ENCODE data around the gene GABPB1. TPM values are rescaled to one million over a fixed set of nuclear protein-coding genes. Genes with fewer than 3 reads are reported as not detected.

GABPB1 gene
- total RNA-seq (2022; extraction: Qiagen RNA extraction; ENCODE audit: low read depth) = 30.2 to 37.0 TPM (median 33.3 TPM) in 5 replicates

GRCh38 chr15:50354838-50355618, at the start of gene GABPB1:
TSS of gene GABPB1 (minus strand) at chr15:50355198. CDS start at chr15:50309798, 45,400 bp downstream.

DNA sequence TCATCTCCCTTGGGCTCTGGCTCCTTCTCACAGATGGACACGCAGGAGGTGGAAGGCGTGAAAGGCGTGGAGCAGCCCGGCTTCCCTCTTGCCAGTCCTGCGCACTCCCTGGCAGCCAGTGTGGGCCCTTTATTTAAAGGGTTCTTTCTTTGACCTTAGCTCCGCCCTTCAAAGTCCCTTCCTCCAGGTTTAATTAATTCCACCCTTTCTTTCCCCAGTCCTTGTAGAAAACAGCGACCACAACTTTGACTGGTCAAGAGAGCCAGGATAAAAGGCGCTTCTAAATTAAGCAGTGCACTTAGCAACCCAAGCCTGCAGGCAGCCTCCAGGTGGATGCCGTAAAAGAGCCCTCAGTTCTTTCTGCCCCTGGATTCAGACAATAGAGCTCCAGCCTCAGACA, 89.4 kb downstream of the GABPB1 start, which contains the start of gene HDC:
HDC (minus strand) TSS at position 107 of the 400 bp plus-strand sequence; CDS start at position 4, 103 bp downstream.

Other genes with a start within 250 kb of the GABPB1 start
- gene ATP8B4, start 236.0 kb downstream of the GABPB1 start, total RNA-seq (2022; extraction: Qiagen RNA extraction; ENCODE audit: low read depth) = 0.47 to 1.1 TPM (median 0.78 TPM) in 5 replicates
- gene SLC27A2, start 173.0 kb downstream of the GABPB1 start, total RNA-seq (2022; extraction: Qiagen RNA extraction; ENCODE audit: low read depth) = 28.1 to 33.7 TPM (median 29.4 TPM) in 5 replicates
- 0.05 to 0.07 TPM in 2 of 5 replicates, not detected in the others for gene HDC, start 89.5 kb downstream of the GABPB1 start, total RNA-seq (2022; extraction: Qiagen RNA extraction; ENCODE audit: low read depth)
- gene USP8, start 69.2 kb upstream of the GABPB1 start, total RNA-seq (2022; extraction: Qiagen RNA extraction; ENCODE audit: low read depth) = 22.0 to 55.2 TPM (median 41.4 TPM) in 5 replicates
- not detected in 5 replicates for gene USP50, start 191.5 kb upstream of the GABPB1 start, total RNA-seq (2022; extraction: Qiagen RNA extraction; ENCODE audit: low read depth)